ENCODE measurements around the gene PPP1R13B. TPM values are rescaled to one million over a fixed set of nuclear protein-coding genes. Genes with fewer than 3 reads are reported as not detected.

Gene PPP1R13B
- total RNA-seq, 2 experiments from 2014 or later, result 8.2 to 18.9 TPM

DNA sequence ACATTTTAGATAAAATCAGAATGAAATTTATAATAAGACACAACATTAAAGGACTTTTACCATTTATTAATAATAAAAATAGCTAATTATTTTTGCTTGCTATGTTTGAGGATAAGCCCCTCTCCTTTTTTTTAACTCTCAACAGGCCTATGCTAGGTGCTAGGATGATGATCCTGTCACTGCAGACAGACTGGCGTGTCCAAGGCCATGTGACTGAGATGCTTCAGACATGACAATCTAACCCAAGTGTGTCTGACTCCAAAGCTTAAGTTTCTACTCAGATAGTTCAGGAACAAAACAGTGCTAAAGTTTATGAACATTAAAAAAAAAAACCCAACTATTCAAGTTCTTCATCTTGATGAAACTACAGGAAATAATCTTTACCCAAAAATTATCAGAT is 29.8 kb downstream of the PPP1R13B start:
- Histone ChIP-seq H3K27ac (ENCODE audit: low read depth, low read length, poor library complexity, severe bottlenecking) (no peak overlapping the region), H2AFZ (ENCODE audit: low read length) (no peak overlapping the region), H3K4me3 (ENCODE audit: low read depth, low read length, poor library complexity, severe bottlenecking) (no peak overlapping the region), H4K20me1 (ENCODE audit: insufficient read depth, low read length) (no peaks in the 10 kb centered on the region), H3K4me2 (ENCODE audit: low read length) (no peak overlapping the region), H3K36me3 (ENCODE audit: insufficient read depth, low read length) (no peaks in the 10 kb centered on the region), H3K4me1 (ENCODE audit: insufficient read depth, low read length, poor library complexity, severe bottlenecking) (no peaks in the 10 kb centered on the region), H3K79me2 (ENCODE audit: insufficient read depth, low read depth, low read length) (no peaks in the 10 kb centered on the region), H3K9me2 (ENCODE audit: insufficient read depth, low read length) (no peaks in the 10 kb centered on the region), H3K9me3 (ENCODE audit: low read length) (no peaks in the 10 kb centered on the region)
- no peak for DNase-seq (ENCODE audit: low spot score)
- intact Hi-C loops (cut with micrococcal nuclease; ENCODE audit: unreplicated experiment), result no loop called here
- POLR2A ChIA-PET, result interaction anchor here (0.6 to 1.1 kb wide), 2 partner anchors 112 to 114 kb away, joined by 3 to 4 read pairs; no protein-coding TSS in a partner anchor
- TF ChIP-seq CTCF (conservative IDR thresholded peaks at IDR 0.05; ENCODE audit: low read length), result no peak
- CTCF ChIA-PET (ENCODE audit: unreplicated experiment), result no interaction called here
- no TSS peak for BruUV-seq (replicated peaks)

GRCh38 chr14:103816991-103817390 is 30.4 kb downstream of the PPP1R13B start:
- POLR2A ChIA-PET, result interaction anchor here (0.6 to 2.4 kb wide), 7 partner anchors 11 to 177 kb away, joined by 3 to 8 read pairs (median 4); no protein-coding TSS in a partner anchor
- no peak overlapping the region for H3K27ac ChIP-seq (ENCODE audit: low read depth, low read length, poor library complexity, severe bottlenecking)
- H3K4me1 ChIP-seq (ENCODE audit: insufficient read depth, low read length, poor library complexity, severe bottlenecking), result no peaks in the 10 kb centered on the region
- no peak overlapping the region for H3K4me3 ChIP-seq (ENCODE audit: low read depth, low read length, poor library complexity, severe bottlenecking)
- H3K79me2 ChIP-seq (ENCODE audit: insufficient read depth, low read depth, low read length), result no peaks in the 10 kb centered on the region
- H2AFZ ChIP-seq (ENCODE audit: low read length), result no peak overlapping the region
- CTCF ChIA-PET (ENCODE audit: unreplicated experiment), result no interaction called here
- H3K9me3 ChIP-seq (ENCODE audit: low read length), result no peaks in the 10 kb centered on the region
- no TSS peak for BruUV-seq (replicated peaks)
- intact Hi-C loops (cut with micrococcal nuclease; ENCODE audit: unreplicated experiment), result no loop called here
- no peaks in the 10 kb centered on the region for H3K36me3 ChIP-seq (ENCODE audit: insufficient read depth, low read length)
- DNase-seq (ENCODE audit: low spot score), result no peak
- no peak overlapping the region for H3K4me2 ChIP-seq (ENCODE audit: low read length)
- no peaks in the 10 kb centered on the region for H4K20me1 ChIP-seq (ENCODE audit: insufficient read depth, low read length)
- no peak for TF ChIP-seq EZH2phosphoT487 (IDR thresholded peaks at IDR 0.05; ENCODE audit: borderline replicate concordance, low read depth, low read length)
- no peaks in the 10 kb centered on the region for H3K9me2 ChIP-seq (ENCODE audit: insufficient read depth, low read length)

DNA sequence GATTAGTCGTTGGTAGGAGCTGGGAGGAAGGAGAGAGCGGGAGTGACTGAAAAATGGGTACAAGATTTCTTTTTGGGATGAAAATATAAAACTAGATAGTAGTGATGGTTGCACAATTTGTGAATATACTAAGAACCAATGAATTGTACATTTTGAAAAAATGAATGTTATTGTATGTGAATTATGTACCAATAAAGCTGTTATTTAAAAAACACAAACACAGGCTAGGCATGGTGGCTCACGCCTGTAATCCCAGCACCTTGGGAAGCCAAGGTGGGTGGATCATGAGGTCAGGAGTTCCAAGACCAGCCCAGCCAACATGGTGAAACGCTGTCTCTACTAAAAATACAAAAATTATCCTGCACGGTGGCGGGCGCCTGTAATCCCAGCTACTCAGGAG is 32.1 kb downstream of the PPP1R13B start:
- intact Hi-C loops (cut with micrococcal nuclease; ENCODE audit: unreplicated experiment), result no loop called here
- ChIA-PET POLR2A (interaction anchor here (1.3 to 2.4 kb wide), 2 partner anchors 9 to 11 kb away, joined by 3 to 8 read pairs; no protein-coding TSS in a partner anchor), CTCF (ENCODE audit: unreplicated experiment) (no interaction called here)
- Histone ChIP-seq H3K36me3 (ENCODE audit: insufficient read depth, low read length) (no peaks in the 10 kb centered on the region), H3K9me2 (ENCODE audit: insufficient read depth, low read length) (no peaks in the 10 kb centered on the region), H3K9me3 (ENCODE audit: low read length) (no peaks in the 10 kb centered on the region), H3K4me1 (ENCODE audit: insufficient read depth, low read length, poor library complexity, severe bottlenecking) (no peaks in the 10 kb centered on the region), H2AFZ (ENCODE audit: low read length) (no peak overlapping the region), H3K27ac (ENCODE audit: low read depth, low read length, poor library complexity, severe bottlenecking) (no peak overlapping the region), H3K4me3 (ENCODE audit: low read depth, low read length, poor library complexity, severe bottlenecking) (no peak overlapping the region), H3K79me2 (ENCODE audit: insufficient read depth, low read depth, low read length) (no peaks in the 10 kb centered on the region), H4K20me1 (ENCODE audit: insufficient read depth, low read length) (no peaks in the 10 kb centered on the region), H3K4me2 (ENCODE audit: low read length) (no peak overlapping the region)
- no TSS peak for BruUV-seq (replicated peaks)
- DNase-seq (ENCODE audit: low spot score), result no peak
- no peak for TF ChIP-seq EZH2phosphoT487 (IDR thresholded peaks at IDR 0.05; ENCODE audit: borderline replicate concordance, low read depth, low read length)
- no peak for TF ChIP-seq CTCF (conservative IDR thresholded peaks at IDR 0.05; ENCODE audit: low read length)
